K562 (cell line): ENCODE measurements around the gene SLC7A4. TPM values are rescaled to one million over a fixed set of nuclear protein-coding genes. Genes with fewer than 3 reads are reported as not detected.

Source experiments
- CHD7 ChIP-seq: fragments of 200-600 bp; sonication (generic); IDR thresholded peaks from one replicate; pipeline ENCODE4 v1.6.1; 2012; ENCODE audit warnings: mild to moderate bottlenecking, low read depth, low read length, inconsistent platforms
- EZH2 ChIP-seq: IDR thresholded peaks from 2 replicates; pipeline ENCODE4 v1.6.1; 2012; ENCODE audit warnings: low read depth, mild to moderate bottlenecking, inconsistent platforms, low read length, borderline replicate concordance
- HNRNPH1 ChIP-seq: fragments of 200-400 bp; formaldehyde crosslinking; optimal IDR thresholded peaks from 2 replicates; pipeline ENCODE3; 2017; ENCODE audit warnings: low read depth, mild to moderate bottlenecking, low read length, moderate library complexity
- IRF1 ChIP-seq: sonication (generic); formaldehyde crosslinking; IDR thresholded peaks from 2 replicates; pipeline ENCODE4 v1.8.0; 2022; ENCODE audit warnings: missing genetic modification reagents, mild to moderate bottlenecking, borderline replicate concordance
- MECOM ChIP-seq: fragments of 250-450 bp; sonication (Bioruptor Pico); IDR thresholded peaks from 2 replicates; pipeline ENCODE4 v1.8.0; 2022; ENCODE audit warnings: inconsistent platforms
- NCOA6 ChIP-seq: fragments of 450-650 bp; IDR thresholded peaks from 2 replicates; pipeline ENCODE4 v1.6.1; 2017; ENCODE audit warnings: mild to moderate bottlenecking
- SNAPC5 ChIP-seq: fragments of 250-450 bp; sonication (Bioruptor Pico); IDR thresholded peaks from 2 replicates; pipeline ENCODE4 v1.8.0; 2021; ENCODE audit warnings: moderate library complexity, mild to moderate bottlenecking, inconsistent platforms
- TRIM24 ChIP-seq, 2 experiments: fragments of 450-650 bp; IDR thresholded peaks; 2 replicates each; pipeline ENCODE4 v1.6.1; 2016
- ZNF140 ChIP-seq: fragments of 250-450 bp; sonication (Bioruptor Pico); IDR thresholded peaks from 2 replicates; pipeline ENCODE4 v1.8.0; 2021; ENCODE audit warnings: moderate library complexity, mild to moderate bottlenecking, inconsistent platforms
- ZNF277 ChIP-seq: fragments of 250-450 bp; sonication (Bioruptor Pico); IDR thresholded peaks from 2 replicates; pipeline ENCODE4 v1.8.0; 2022; ENCODE audit warnings: inconsistent platforms, mild to moderate bottlenecking, moderate library complexity, borderline replicate concordance
- ZNF551 ChIP-seq: fragments of 250-450 bp; sonication (Bioruptor Pico); IDR thresholded peaks from 2 replicates; pipeline ENCODE4 v1.5.0; 2021; ENCODE audit warnings: mild to moderate bottlenecking, moderate library complexity
- ZZZ3 ChIP-seq: fragments of 450-650 bp; IDR thresholded peaks from 2 replicates; pipeline ENCODE4 v1.6.1; 2016; ENCODE audit warnings: antibody characterized with exemption, mild to moderate bottlenecking, moderate library complexity
- polyA plus RNA-seq, 8 experiments: library from polyadenylated mRNA; depleted of rRNA in 4 of 8; stranded (reverse) in 5 of 8; unstranded in 3 of 8; fragments of >200 nt; fragmentation: Nextera tagmentation in 2 of 8; fragmentation: Illumina TruSeq in 1 of 8; extraction: Ambion mirVana in 2 of 8; extraction: Trizol in 1 of 8; gene quantifications; 2 replicates each; pipeline versions ENCODE4 v1.2.1 to v1.2.3, GENCODE V29; 2011 to 2014; ENCODE audit warnings: inconsistent platforms in 1 of 8, missing spikeins in 1 of 8
- total RNA-seq, 7 experiments: library from RNA; depleted of rRNA in 6 of 7; stranded (reverse); fragments of >200 nt in 6 of 7; fragmentation: Illumina TruSeq in 2 of 7; extraction: Trizol in 2 of 7; gene quantifications; 2 replicates each; pipeline versions ENCODE4 v1.2.1 to v1.2.3, GENCODE V29; 2011 to 2021; ENCODE audit warnings: low replicate concordance in 1 of 7

SLC7A4 gene
- total and polyA plus RNA-seq, 9 of the 15 experiments (the other 6 are each of a cell fraction or from before 2014, with no cell fraction given), result not detected

GRCh38 chr22:21054714-21055563 lies 22.6 kb upstream of the SLC7A4 start (continued):
- TF ChIP-seq CHD7 (no peak), IRF1 (no peak), TRIM24 (IDR thresholded peaks at IDR 0.05) (no peak), EZH2 (no peak), ZNF277 (no peak), ZZZ3 (no peak), NCOA6 (no peak), MECOM (CRISPR knock-in tag) (no peak), ZNF551 (no peak), HNRNPH1 (no peak), SNAPC5 (CRISPR knock-in tag) (no peak), ZNF140 (no peak)
